ENCODE measurements around the gene HIGD1A.

Gene HIGD1A

GRCh38 chr3:42751609-42752008, 52.7 kb downstream of the HIGD1A start:
- no CpG with 5 or more reads among the region's 9 CpGs for WGBS (ENCODE audit: extremely low coverage, insufficient coverage, insufficient read length)
- Histone ChIP-seq H3K9me3 (ENCODE audit: insufficient read depth, low read depth, low read length) (no peaks in the 10 kb centered on the region), H3K4me2 (ENCODE audit: low read length) (no peak overlapping the region), H3K23ac (ENCODE audit: low read length) (no peak overlapping the region), H2BK120ac (ENCODE audit: insufficient read depth, low read length, poor library complexity) (no peak overlapping the region), H3K36me3 (ENCODE audit: control insufficient read depth in 1 of 2, insufficient read depth in 2 of 2, low read length in 2 of 2) (no peaks in the 10 kb centered on the region), H3K4me1 (ENCODE audit: control insufficient read depth in 1 of 2, insufficient read depth in 2 of 2, low read length in 2 of 2) (peaks cover 2 to 7% of the 10 kb centered on the region in 2 experiments), H3K27me3 (ENCODE audit: insufficient read depth, low read length) (no peaks in the 10 kb centered on the region), H4K8ac (ENCODE audit: low read depth, low read length) (no peak overlapping the region), H2AK5ac (ENCODE audit: low read length) (no peak overlapping the region), H3K27ac (ENCODE audit: low read depth, low read length) (no peak overlapping the region), H2BK5ac (ENCODE audit: low read depth, low read length, poor library complexity) (no peak overlapping the region), H3K18ac (ENCODE audit: low read length) (no peak overlapping the region), H2BK12ac (ENCODE audit: low read length) (no peak overlapping the region), H4K91ac (ENCODE audit: low read depth, low read length) (no peak overlapping the region), H4K12ac (ENCODE audit: low read depth, low read length) (no peak overlapping the region), H3K4ac (ENCODE audit: low read depth, low read length) (no peak overlapping the region), H3K14ac (ENCODE audit: low read length) (no peak overlapping the region), H3K79me1 (ENCODE audit: low read length) (no peaks in the 10 kb centered on the region), H3K9ac (ENCODE audit: low read length) (no peak overlapping the region), H3K79me2 (ENCODE audit: control insufficient read depth, insufficient read depth, low read length, poor library complexity) (no peaks in the 10 kb centered on the region), H2AFZ (ENCODE audit: insufficient read depth, low read length, poor library complexity) (no peak overlapping the region), H3K4me3 (ENCODE audit: low read depth, low read length) (no peak overlapping the region)
- no peak for DNase-seq

- peaks cover 2 to 7% of the 10 kb centered on the region in 2 experiments for H3K4me1 ChIP-seq (ENCODE audit: control insufficient read depth in 1 of 2, insufficient read depth in 2 of 2, low read length in 2 of 2)
- no peak overlapping the region for H2BK12ac ChIP-seq (ENCODE audit: low read length)
These were observed 53.5 kb downstream of the HIGD1A start for GRCh38 chr3:42750834-42751233.

GRCh38 chr3:42749753-42750231, 54.5 kb downstream of the HIGD1A start:
- Histone ChIP-seq H4K8ac (ENCODE audit: low read depth, low read length) (no peak overlapping the region), H2AFZ (ENCODE audit: insufficient read depth, low read length, poor library complexity) (no peak overlapping the region), H3K79me1 (ENCODE audit: low read length) (no peaks in the 10 kb centered on the region), H3K23ac (ENCODE audit: low read length) (no peak overlapping the region), H3K27me3 (ENCODE audit: insufficient read depth, low read length) (no peaks in the 10 kb centered on the region), H3K9me3 (ENCODE audit: insufficient read depth, low read depth, low read length) (no peaks in the 10 kb centered on the region), H2BK5ac (ENCODE audit: low read depth, low read length, poor library complexity) (no peak overlapping the region), H3K36me3 (ENCODE audit: control insufficient read depth in 1 of 2, insufficient read depth in 2 of 2, low read length in 2 of 2) (no peaks in the 10 kb centered on the region), H2AK5ac (ENCODE audit: low read length) (no peak overlapping the region), H3K79me2 (ENCODE audit: control insufficient read depth, insufficient read depth, low read length, poor library complexity) (no peaks in the 10 kb centered on the region), H4K12ac (ENCODE audit: low read depth, low read length) (no peak overlapping the region), H3K9ac (ENCODE audit: low read length) (no peak overlapping the region), H3K4ac (ENCODE audit: low read depth, low read length) (no peak overlapping the region), H3K4me2 (ENCODE audit: low read length) (no peak overlapping the region), H2BK120ac (ENCODE audit: insufficient read depth, low read length, poor library complexity) (no peak overlapping the region), H3K14ac (ENCODE audit: low read length) (no peak overlapping the region), H4K91ac (ENCODE audit: low read depth, low read length) (no peak overlapping the region), H3K4me1 (ENCODE audit: control insufficient read depth in 1 of 2, insufficient read depth in 2 of 2, low read length in 2 of 2) (peaks cover 2 to 7% of the 10 kb centered on the region in 2 experiments), H3K4me3 (ENCODE audit: low read depth, low read length) (no peak overlapping the region), H3K18ac (ENCODE audit: low read length) (no peak overlapping the region), H2BK12ac (ENCODE audit: low read length) (no peak overlapping the region), H3K27ac (ENCODE audit: low read depth, low read length) (no peak overlapping the region)
- no CpG with 5 or more reads among the region's 10 CpGs for WGBS (ENCODE audit: extremely low coverage, insufficient coverage, insufficient read length)
- DNase-seq, result peak in 1 of 2 donors; percentile 33

More at GRCh38 chr3:42750834-42751233, 53.5 kb downstream of the HIGD1A start:
- Histone ChIP-seq H3K4me3 (ENCODE audit: low read depth, low read length) (no peak overlapping the region), H3K27me3 (ENCODE audit: insufficient read depth, low read length) (no peaks in the 10 kb centered on the region), H3K79me2 (ENCODE audit: control insufficient read depth, insufficient read depth, low read length, poor library complexity) (no peaks in the 10 kb centered on the region), H2AK5ac (ENCODE audit: low read length) (no peak overlapping the region), H3K9ac (ENCODE audit: low read length) (no peak overlapping the region), H3K14ac (ENCODE audit: low read length) (no peak overlapping the region), H4K91ac (ENCODE audit: low read depth, low read length) (no peak overlapping the region), H3K27ac (ENCODE audit: low read depth, low read length) (no peak overlapping the region), H2AFZ (ENCODE audit: insufficient read depth, low read length, poor library complexity) (no peak overlapping the region), H4K12ac (ENCODE audit: low read depth, low read length) (no peak overlapping the region), H3K23ac (ENCODE audit: low read length) (no peak overlapping the region), H2BK5ac (ENCODE audit: low read depth, low read length, poor library complexity) (no peak overlapping the region), H4K8ac (ENCODE audit: low read depth, low read length) (no peak overlapping the region), H2BK120ac (ENCODE audit: insufficient read depth, low read length, poor library complexity) (no peak overlapping the region), H3K4ac (ENCODE audit: low read depth, low read length) (no peak overlapping the region), H3K9me3 (ENCODE audit: insufficient read depth, low read depth, low read length) (no peaks in the 10 kb centered on the region), H3K4me2 (ENCODE audit: low read length) (no peak overlapping the region), H3K18ac (ENCODE audit: low read length) (no peak overlapping the region), H3K36me3 (ENCODE audit: control insufficient read depth in 1 of 2, insufficient read depth in 2 of 2, low read length in 2 of 2) (no peaks in the 10 kb centered on the region), H3K79me1 (ENCODE audit: low read length) (no peaks in the 10 kb centered on the region)
- no CpG with 5 or more reads among the region's 7 CpGs for WGBS (ENCODE audit: extremely low coverage, insufficient coverage, insufficient read length)
- DNase-seq, result no peak

GRCh38 chr3:42749025-42749752, 55.1 kb downstream of the HIGD1A start:
- WGBS (ENCODE audit: extremely low coverage, insufficient coverage, insufficient read length), result no CpG with 5 or more reads among the region's 10 CpGs
- Histone ChIP-seq H4K8ac (ENCODE audit: low read depth, low read length) (no peak overlapping the region), H3K27ac (ENCODE audit: low read depth, low read length) (no peak overlapping the region), H2BK5ac (ENCODE audit: low read depth, low read length, poor library complexity) (no peak overlapping the region), H2BK12ac (ENCODE audit: low read length) (no peak overlapping the region), H3K4me1 (ENCODE audit: control insufficient read depth in 1 of 2, insufficient read depth in 2 of 2, low read length in 2 of 2) (peaks cover 2 to 7% of the 10 kb centered on the region in 2 experiments), H3K4me2 (ENCODE audit: low read length) (no peak overlapping the region), H3K9me3 (ENCODE audit: insufficient read depth, low read depth, low read length) (no peaks in the 10 kb centered on the region), H3K18ac (ENCODE audit: low read length) (no peak overlapping the region), H3K27me3 (ENCODE audit: insufficient read depth, low read length) (no peaks in the 10 kb centered on the region), H3K14ac (ENCODE audit: low read length) (no peak overlapping the region), H3K4me3 (ENCODE audit: low read depth, low read length) (no peak overlapping the region), H2BK120ac (ENCODE audit: insufficient read depth, low read length, poor library complexity) (no peak overlapping the region), H4K91ac (ENCODE audit: low read depth, low read length) (no peak overlapping the region), H3K36me3 (ENCODE audit: control insufficient read depth in 1 of 2, insufficient read depth in 2 of 2, low read length in 2 of 2) (no peaks in the 10 kb centered on the region), H2AK5ac (ENCODE audit: low read length) (no peak overlapping the region), H3K4ac (ENCODE audit: low read depth, low read length) (no peak overlapping the region), H2AFZ (ENCODE audit: insufficient read depth, low read length, poor library complexity) (no peak overlapping the region), H3K79me2 (ENCODE audit: control insufficient read depth, insufficient read depth, low read length, poor library complexity) (no peaks in the 10 kb centered on the region), H3K9ac (ENCODE audit: low read length) (no peak overlapping the region), H3K23ac (ENCODE audit: low read length) (no peak overlapping the region), H4K12ac (ENCODE audit: low read depth, low read length) (no peak overlapping the region), H3K79me1 (ENCODE audit: low read length) (no peaks in the 10 kb centered on the region)
- DNase-seq, result no peak

Measured in trophoblast cell (in vitro differentiated cells and primary cell).